ENCODE measurements around the gene SORCS2. TPM values are rescaled to one million over a fixed set of nuclear protein-coding genes. Genes with fewer than 3 reads are reported as not detected.

Gene SORCS2
- total RNA-seq, 1 donor from 2014 or later = 13.4 TPM

GRCh38 chr4:7309181-7309580 lies 116.8 kb downstream of the SORCS2 start:
- no peak for DNase-seq (ENCODE audit: extremely low spot score, unreplicated experiment)
- no peak overlapping the region for H3K4me3 Mint-ChIP-seq
- peaks cover 15% of the 10 kb centered on the region for H3K27me3 Mint-ChIP-seq
- peaks cover 28% of the 10 kb centered on the region for H3K4me1 Mint-ChIP-seq (ENCODE audit: unreplicated experiment)
- H3K27ac Mint-ChIP-seq = no peak overlapping the region
- TF ChIP-seq CTCF (conservative IDR thresholded peaks at IDR 0.05) = no peak
- H3K36me3 Mint-ChIP-seq = no peaks in the 10 kb centered on the region
- H3K9me3 Mint-ChIP-seq = no peaks in the 10 kb centered on the region

- H3K27me3 Mint-ChIP-seq = peaks cover 15% of the 10 kb centered on the region
- no peak overlapping the region for H3K27ac Mint-ChIP-seq
- no peaks in the 10 kb centered on the region for H3K36me3 Mint-ChIP-seq
- peaks cover 28% of the 10 kb centered on the region for H3K4me1 Mint-ChIP-seq (ENCODE audit: unreplicated experiment)
- no peak overlapping the region for H3K4me3 Mint-ChIP-seq
- no peak for TF ChIP-seq CTCF (conservative IDR thresholded peaks at IDR 0.05)
- no peaks in the 10 kb centered on the region for H3K9me3 Mint-ChIP-seq
- DNase-seq (ENCODE audit: extremely low spot score, unreplicated experiment) = no peak
These were observed 117.5 kb downstream of the SORCS2 start for GRCh38 chr4:7309636-7310390.

DNA sequence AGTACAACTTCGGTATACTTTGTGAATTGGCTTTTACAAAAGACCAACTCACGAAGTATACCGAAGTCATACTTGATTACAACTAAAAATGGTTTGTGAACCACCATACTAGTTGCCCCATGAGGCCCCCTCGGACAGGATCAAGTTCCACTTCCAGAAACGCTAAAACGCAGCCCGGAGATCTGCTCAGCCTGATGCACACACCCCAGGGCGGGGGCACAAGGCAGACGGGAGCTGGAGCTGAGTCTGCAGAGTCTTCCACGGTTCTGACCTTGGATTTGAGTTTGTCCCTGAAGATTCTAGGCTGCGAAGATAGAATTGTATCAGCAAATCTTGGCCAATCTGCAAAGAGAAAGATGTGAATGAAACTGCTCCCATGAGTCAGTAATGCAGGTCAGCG lies 118.1 kb downstream of the SORCS2 start:
- Mint-ChIP-seq H3K4me1 (ENCODE audit: unreplicated experiment) (peaks cover 28% of the 10 kb centered on the region), H3K4me3 (no peak overlapping the region), H3K27me3 (peaks cover 15% of the 10 kb centered on the region), H3K9me3 (no peaks in the 10 kb centered on the region), H3K27ac (no peak overlapping the region), H3K36me3 (no peaks in the 10 kb centered on the region)
- TF ChIP-seq CTCF (conservative IDR thresholded peaks at IDR 0.05) = no peak
- DNase-seq (ENCODE audit: extremely low spot score, unreplicated experiment) = no peak

DNA sequence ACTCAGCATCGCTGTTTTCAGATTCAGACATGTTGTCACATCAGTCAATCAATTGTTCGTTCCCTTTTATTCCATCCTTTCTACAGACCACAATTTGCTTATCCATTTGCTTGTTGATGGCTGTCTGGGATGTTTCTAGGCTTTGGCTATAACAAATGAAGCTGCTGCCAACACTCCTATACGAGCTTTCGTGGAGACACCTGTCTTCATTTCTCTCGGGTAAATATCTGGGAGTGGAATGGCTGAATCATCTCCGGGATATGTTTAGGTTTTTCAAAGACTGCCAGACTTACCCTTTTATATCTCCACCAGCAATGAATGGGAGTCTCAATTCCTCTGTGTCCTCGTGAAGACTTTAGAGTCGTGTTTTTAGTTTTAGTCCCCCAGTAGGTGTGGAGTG lies 118.9 kb downstream of the SORCS2 start:
- DNase-seq (ENCODE audit: extremely low spot score, unreplicated experiment) = no peak
- Mint-ChIP-seq H3K9me3 (no peaks in the 10 kb centered on the region), H3K4me1 (ENCODE audit: unreplicated experiment) (peaks cover 28% of the 10 kb centered on the region), H3K36me3 (no peaks in the 10 kb centered on the region), H3K27ac (no peak overlapping the region), H3K27me3 (peaks cover 15% of the 10 kb centered on the region), H3K4me3 (peak overlapping the region; percentile 10)
- TF ChIP-seq CTCF (conservative IDR thresholded peaks at IDR 0.05) = no peak

GRCh38 chr4:7312691-7313090 lies 120.4 kb downstream of the SORCS2 start:
- H3K4me3 Mint-ChIP-seq = no peak overlapping the region
- no peak overlapping the region for H3K27ac Mint-ChIP-seq
- no peak for TF ChIP-seq CTCF (conservative IDR thresholded peaks at IDR 0.05)
- H3K9me3 Mint-ChIP-seq = no peaks in the 10 kb centered on the region
- peaks cover 10% of the 10 kb centered on the region for H3K27me3 Mint-ChIP-seq
- H3K4me1 Mint-ChIP-seq (ENCODE audit: unreplicated experiment) = peaks cover 28% of the 10 kb centered on the region
- no peak for DNase-seq (ENCODE audit: extremely low spot score, unreplicated experiment)
- H3K36me3 Mint-ChIP-seq = no peaks in the 10 kb centered on the region
